ENCODE data around the gene PICALM. TPM values are rescaled to one million over a fixed set of nuclear protein-coding genes. Genes with fewer than 3 reads are reported as not detected.
A peak's percentile ranks its signal among the peaks of the same experiment; 100 is the strongest.

Gene PICALM
- total RNA-seq, 1 donor from 2014 or later, result 137 TPM

- peaks cover 21% of the 10 kb centered on the region for H3K4me1 Mint-ChIP-seq (ENCODE audit: unreplicated experiment)
- no peak overlapping the region for H3K4me3 Mint-ChIP-seq
- no peak for TF ChIP-seq CTCF (conservative IDR thresholded peaks at IDR 0.05)
- H3K9me3 Mint-ChIP-seq, result peaks cover 16% of the 10 kb centered on the region
- H3K27me3 Mint-ChIP-seq, result no peaks in the 10 kb centered on the region
- peaks cover 10% of the 10 kb centered on the region for H3K36me3 Mint-ChIP-seq
- no peak for DNase-seq (ENCODE audit: extremely low spot score, unreplicated experiment)
- peak overlapping the region; percentile 24 for H3K27ac Mint-ChIP-seq
These were observed 118.4 kb downstream of the PICALM start for GRCh38 chr11:85950317-85951048.

- no peak for TF ChIP-seq CTCF (conservative IDR thresholded peaks at IDR 0.05)
- H3K36me3 Mint-ChIP-seq, result peaks cover 5% of the 10 kb centered on the region
- no peaks in the 10 kb centered on the region for H3K27me3 Mint-ChIP-seq
- H3K4me1 Mint-ChIP-seq (ENCODE audit: unreplicated experiment), result peaks cover 17% of the 10 kb centered on the region
- DNase-seq (ENCODE audit: extremely low spot score, unreplicated experiment), result no peak
- no peak overlapping the region for H3K27ac Mint-ChIP-seq
- no peak overlapping the region for H3K4me3 Mint-ChIP-seq
- H3K9me3 Mint-ChIP-seq, result peaks cover 19% of the 10 kb centered on the region
These were observed 119.1 kb downstream of the PICALM start for GRCh38 chr11:85949798-85950197.

- Mint-ChIP-seq H3K27me3 (no peaks in the 10 kb centered on the region), H3K9me3 (peaks cover 19% of the 10 kb centered on the region), H3K27ac (peak overlapping the region; percentile 84), H3K4me1 (ENCODE audit: unreplicated experiment) (peaks cover 12% of the 10 kb centered on the region), H3K4me3 (peak overlapping the region; percentile 24), H3K36me3 (peaks cover 5% of the 10 kb centered on the region)
- DNase-seq (ENCODE audit: extremely low spot score, unreplicated experiment), result no peak
- no peak for TF ChIP-seq CTCF (conservative IDR thresholded peaks at IDR 0.05)
These were observed 120.0 kb downstream of the PICALM start for GRCh38 chr11:85948884-85949283.

GRCh38 chr11:85947431-85948272 is 121.2 kb downstream of the PICALM start:
- H3K9me3 Mint-ChIP-seq, result peaks cover 19% of the 10 kb centered on the region
- peaks cover 12% of the 10 kb centered on the region for H3K4me1 Mint-ChIP-seq (ENCODE audit: unreplicated experiment)
- no peak overlapping the region for H3K4me3 Mint-ChIP-seq
- DNase-seq (ENCODE audit: extremely low spot score, unreplicated experiment), result no peak
- no peaks in the 10 kb centered on the region for H3K36me3 Mint-ChIP-seq
- TF ChIP-seq CTCF (conservative IDR thresholded peaks at IDR 0.05), result no peak
- no peak overlapping the region for H3K27ac Mint-ChIP-seq
- H3K27me3 Mint-ChIP-seq, result no peaks in the 10 kb centered on the region

GRCh38 chr11:85946221-85946620 is 122.7 kb downstream of the PICALM start:
- no peak for TF ChIP-seq CTCF (conservative IDR thresholded peaks at IDR 0.05)
- no peaks in the 10 kb centered on the region for H3K36me3 Mint-ChIP-seq
- peaks cover 19% of the 10 kb centered on the region for H3K9me3 Mint-ChIP-seq
- no peak overlapping the region for H3K27ac Mint-ChIP-seq
- H3K4me1 Mint-ChIP-seq (ENCODE audit: unreplicated experiment), result peaks cover 12% of the 10 kb centered on the region
- DNase-seq (ENCODE audit: extremely low spot score, unreplicated experiment), result no peak
- H3K4me3 Mint-ChIP-seq, result no peak overlapping the region
- no peaks in the 10 kb centered on the region for H3K27me3 Mint-ChIP-seq

Data from type B pancreatic cell (in vitro differentiated cells).